ENCODE data around the gene THTPA. TPM values are rescaled to one million over a fixed set of nuclear protein-coding genes. Genes with fewer than 3 reads are reported as not detected.

Gene THTPA
- total and polyA plus RNA-seq, 2 of the 13 experiments (the other 11 are each of a cell fraction or from before 2014, with no cell fraction given): 7.4 to 8.7 TPM

GRCh38 chr14:23580948-23581281 is 24.8 kb downstream of the THTPA start (continued):
- TF ChIP-seq ZBTB3 (CRISPR knock-in tag; IDR thresholded peaks at IDR 0.05; ENCODE audit: borderline replicate concordance, low read depth) (no peak), ZNF331 (CRISPR knock-in tag; IDR thresholded peaks at IDR 0.05) (no peak), ZNF343 (CRISPR knock-in tag; IDR thresholded peaks at IDR 0.05) (no peak), ELF4 (CRISPR knock-in tag; IDR thresholded peaks at IDR 0.05; ENCODE audit: borderline replicate concordance) (no peak), TP53 (CRISPR knock-in tag; conservative IDR thresholded peaks at IDR 0.05) (no peak), CBX1 (IDR thresholded peaks at IDR 0.05; ENCODE audit: low read depth) (peak; percentile 92), ZNF780A (CRISPR knock-in tag; IDR thresholded peaks at IDR 0.05) (no peak), ZEB1 (IDR thresholded peaks at IDR 0.05; ENCODE audit: insufficient replicate concordance, low read depth) (no peak), ZFP41 (CRISPR knock-in tag; IDR thresholded peaks at IDR 0.05; ENCODE audit: borderline replicate concordance) (no peak), HINFP (CRISPR knock-in tag; IDR thresholded peaks at IDR 0.05; ENCODE audit: low read depth) (no peak), FOXJ3 (CRISPR knock-in tag; IDR thresholded peaks at IDR 0.05; ENCODE audit: borderline replicate concordance) (no peak), ZNF598 (CRISPR knock-in tag; IDR thresholded peaks at IDR 0.05; ENCODE audit: borderline replicate concordance) (no peak), HDAC2 (CRISPR knock-in tag; IDR thresholded peaks at IDR 0.05) (no peak), MTA1 (CRISPR knock-in tag; IDR thresholded peaks at IDR 0.05; ENCODE audit: borderline replicate concordance) (0 out of 2 replicates have a peak, but pooled peaks have one; percentile 45), ZNF781 (CRISPR knock-in tag; IDR thresholded peaks at IDR 0.05; ENCODE audit: borderline replicate concordance, not compliant biosample characterization) (no peak), ZNF850 (CRISPR knock-in tag; conservative IDR thresholded peaks at IDR 0.05) (no peak), CREBL2 (CRISPR knock-in tag; IDR thresholded peaks at IDR 0.05; ENCODE audit: borderline replicate concordance) (no peak), ZZZ3 (CRISPR knock-in tag; IDR thresholded peaks at IDR 0.05; ENCODE audit: borderline replicate concordance) (0 out of 2 replicates have a peak, but pooled peaks have one; percentile 26), ZHX1 (CRISPR knock-in tag; IDR thresholded peaks at IDR 0.05; ENCODE audit: low read depth) (no peak), THRA (CRISPR knock-in tag; IDR thresholded peaks at IDR 0.05; ENCODE audit: borderline replicate concordance) (no peak), TSC22D2 (CRISPR knock-in tag; IDR thresholded peaks at IDR 0.05; ENCODE audit: borderline replicate concordance) (0 out of 2 replicates have a peak, but pooled peaks have one; percentile 15), ZMYM4 (CRISPR knock-in tag; IDR thresholded peaks at IDR 0.05) (no peak), ZBTB26 (CRISPR knock-in tag; IDR thresholded peaks at IDR 0.05; ENCODE audit: borderline replicate concordance) (no peak), ZNF441 (CRISPR knock-in tag; IDR thresholded peaks at IDR 0.05; ENCODE audit: borderline replicate concordance) (no peak)

All from HepG2 (cell line).